Retinal pigment epithelial cell (primary cell): ENCODE results near the gene CMTM3.
A peak's percentile ranks its signal among the peaks of the same experiment; 100 is the strongest.

Source experiments
- DNase-seq: peaks from one replicate; pipeline ENCODE4 v3.0.0-alpha.2; 2010; ENCODE audit warnings: low read depth
- H3K4me3 ChIP-seq: 2 replicates; pipeline ENCODE4 v1.5.1; 2011; ENCODE audit warnings: mild to moderate bottlenecking, low read length, control low read depth, moderate library complexity
- CTCF ChIP-seq: conservative IDR thresholded peaks from 2 replicates; pipeline ENCODE4 v1.5.1; 2011; ENCODE audit warnings: low read depth, low read length, control low read depth, inconsistent platforms

Gene CMTM3

GRCh38 chr16:66649636-66650205 lies 45.2 kb downstream of the CMTM3 start:
- no peak for DNase-seq
- no peak overlapping the region for H3K4me3 ChIP-seq
- TF ChIP-seq CTCF = no peak

GRCh38 chr16:66650707-66651473 lies 46.4 kb downstream of the CMTM3 start:
- H3K4me3 ChIP-seq = no peak overlapping the region
- TF ChIP-seq CTCF = peak; percentile 98
- peak; percentile 35 for DNase-seq

GRCh38 chr16:66651474-66651765 lies 46.9 kb downstream of the CMTM3 start:
- no peak for DNase-seq
- no peak for TF ChIP-seq CTCF

GRCh38 chr16:66651965-66652364 lies 47.5 kb downstream of the CMTM3 start:
- no peak overlapping the region for H3K4me3 ChIP-seq
- no peak for TF ChIP-seq CTCF
- DNase-seq = no peak

More at GRCh38 chr16:66651474-66651765, 46.9 kb downstream of the CMTM3 start:
- no peak overlapping the region for H3K4me3 ChIP-seq

- H3K4me3 ChIP-seq = no peak overlapping the region
- no peak for DNase-seq
- TF ChIP-seq CTCF = no peak
Measured at GRCh38 chr16:66652661-66653360, 48.3 kb downstream of the CMTM3 start.

- DNase-seq = no peak
- no peak overlapping the region for H3K4me3 ChIP-seq
- TF ChIP-seq CTCF = no peak
Measured at GRCh38 chr16:66653581-66654350, 49.3 kb downstream of the CMTM3 start.
